Measurements from ENCODE around the gene CARHSP1. TPM values are rescaled to one million over a fixed set of nuclear protein-coding genes. Genes with fewer than 3 reads are reported as not detected.
"Not testable (repeated sequence)": the region's sequence is repeated elsewhere in the genome, so short reads cannot be mapped to it uniquely, and the experiment has no call there.

The CARHSP1 gene
- total and polyA plus RNA-seq, 7 experiments from 2014 or later = 24.9 to 123 (median 39.2) TPM

DNA sequence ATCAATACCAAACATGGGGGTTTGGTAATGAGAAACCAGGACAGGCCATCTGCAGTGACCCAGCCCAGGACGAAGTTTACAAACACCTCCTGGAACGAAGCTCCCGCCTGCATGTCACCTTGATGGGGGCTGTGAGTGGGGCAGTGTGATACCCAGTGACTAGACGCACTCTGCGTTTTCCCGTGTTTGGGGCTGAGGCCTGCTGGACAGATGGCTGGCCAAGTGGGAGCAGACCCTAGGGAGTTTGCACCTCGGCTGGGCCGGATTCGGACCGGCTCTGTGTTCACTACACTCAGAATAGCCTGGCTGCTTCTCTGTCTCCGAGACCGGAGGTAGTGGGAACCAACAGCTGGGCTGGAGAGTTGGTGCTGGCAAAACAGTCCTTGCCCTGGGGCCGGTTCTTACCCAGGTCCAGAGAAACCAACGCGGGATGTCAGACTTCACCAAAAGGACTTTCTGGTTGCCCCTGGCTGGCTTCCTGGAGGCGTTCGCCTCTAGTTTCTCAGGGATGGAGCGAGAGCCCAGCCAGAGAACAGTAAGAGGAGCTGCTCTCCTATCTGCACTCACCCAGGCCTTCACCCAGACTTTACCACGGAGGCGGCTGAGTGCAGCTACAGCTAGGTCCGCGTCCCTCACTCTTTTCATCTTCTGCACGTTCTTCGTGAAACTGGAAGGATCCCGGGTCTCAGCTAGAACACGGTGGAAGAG is 20.4 kb downstream of the CARHSP1 start:
- intact Hi-C loops (cut with micrococcal nuclease) = no loop called here
- H3K27me3 Mint-ChIP-seq = no peaks in the 10 kb centered on the region
- POLR2A ChIA-PET = no interaction called here
- CTCF ChIA-PET = no interaction called here
- peaks cover 0 to 17% (median 5%) of the 10 kb centered on the region in 5 donors for H3K36me3 Mint-ChIP-seq
- no peaks in the 10 kb centered on the region for H3K9me3 ChIP-seq (ENCODE audit: control insufficient read depth in 2 of 3, low read length in 3 of 3)
- ATAC-seq (no peak), DNase-seq (no peak)
- peak overlapping the region in 1 of 9 donors; percentile 13 for H3K27ac Mint-ChIP-seq
- no peak overlapping the region for H3K4me3 Mint-ChIP-seq
- H3K4me1 Mint-ChIP-seq = peaks cover 12 to 31% (median 26%) of the 10 kb centered on the region in 7 donors
- H3K27me3 ChIP-seq (ENCODE audit: control insufficient read depth in 2 of 2, insufficient read depth in 2 of 2, low read length in 2 of 2) = no peaks in the 10 kb centered on the region
- no peak overlapping the region for H3K27ac ChIP-seq (ENCODE audit: low read depth, low read length)
- no peak overlapping the region for H3K4me3 ChIP-seq (ENCODE audit: low read length)
- H3K4me1 ChIP-seq (ENCODE audit: control insufficient read depth in 2 of 2, insufficient read depth in 2 of 2, low read length in 2 of 2) = no peaks in the 10 kb centered on the region
- peaks cover 0 to 45% (median 7%) of the 10 kb centered on the region in 3 experiments for H3K36me3 ChIP-seq (ENCODE audit: control insufficient read depth in 2 of 3, insufficient read depth in 3 of 3, low read length in 3 of 3)
- H3K9me3 Mint-ChIP-seq = peaks cover 0 to 2% (median 0%) of the 10 kb centered on the region in 11 donors

- no peak for ATAC-seq
- H3K27me3 ChIP-seq (ENCODE audit: control insufficient read depth in 2 of 2, insufficient read depth in 2 of 2, low read length in 2 of 2) = no peaks in the 10 kb centered on the region
- H3K9me3 ChIP-seq (ENCODE audit: control insufficient read depth in 2 of 3, low read length in 3 of 3) = no peaks in the 10 kb centered on the region
- Mint-ChIP-seq H3K27ac (no peak overlapping the region), H3K27me3 (no peaks in the 10 kb centered on the region), H3K4me3 (no peak overlapping the region), H3K9me3 (peaks cover 0 to 2% (median 0%) of the 10 kb centered on the region in 11 donors), H3K4me1 (peaks cover 11 to 34% (median 26%) of the 10 kb centered on the region in 7 donors), H3K36me3 (peaks cover 0 to 17% (median 5%) of the 10 kb centered on the region in 5 donors)
- no peaks in the 10 kb centered on the region for H3K4me1 ChIP-seq (ENCODE audit: control insufficient read depth in 2 of 2, insufficient read depth in 2 of 2, low read length in 2 of 2)
- POLR2A ChIA-PET = no interaction called here
- intact Hi-C loops (cut with micrococcal nuclease) = no loop called here
- CTCF ChIA-PET = no interaction called here
- H3K36me3 ChIP-seq (ENCODE audit: control insufficient read depth in 2 of 3, insufficient read depth in 3 of 3, low read length in 3 of 3) = peaks cover 0 to 37% (median 7%) of the 10 kb centered on the region in 3 experiments
- no peak overlapping the region for H3K27ac ChIP-seq (ENCODE audit: low read depth, low read length)
- no peak overlapping the region for H3K4me3 ChIP-seq (ENCODE audit: low read length)
- DNase-seq = no peak
Measured at GRCh38 chr16:8847623-8848022, 21.2 kb downstream of the CARHSP1 start.

DNA sequence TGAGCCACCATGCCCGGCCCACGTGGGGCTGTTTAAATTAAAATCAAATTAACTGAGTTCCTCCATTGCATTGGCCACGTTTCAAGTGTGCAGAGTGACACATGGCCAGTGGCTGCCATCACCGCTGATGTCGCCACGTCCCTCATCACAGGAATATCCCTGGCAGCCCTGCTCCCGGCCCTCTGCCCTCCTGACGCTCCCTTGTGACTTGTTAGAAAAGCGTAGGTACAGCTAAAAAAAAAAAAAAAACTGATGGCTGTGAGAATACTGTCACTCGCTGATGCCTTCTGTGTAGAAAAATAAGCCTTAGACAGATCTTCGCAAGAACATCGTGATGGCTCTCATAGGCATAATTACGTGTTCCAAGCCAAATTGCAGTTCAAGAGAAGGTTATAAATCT is 21.7 kb downstream of the CARHSP1 start:
- Mint-ChIP-seq H3K9me3 (peaks cover 0 to 2% (median 0%) of the 10 kb centered on the region in 11 donors), H3K27me3 (no peaks in the 10 kb centered on the region), H3K4me3 (no peak overlapping the region), H3K27ac (peak overlapping the region in 1 of 9 donors; percentile 59), H3K4me1 (peaks cover 11 to 39% (median 26%) of the 10 kb centered on the region in 7 donors), H3K36me3 (peaks cover 0 to 17% (median 5%) of the 10 kb centered on the region in 5 donors)
- H3K9me3 ChIP-seq (ENCODE audit: control insufficient read depth in 2 of 3, low read length in 3 of 3) = no peaks in the 10 kb centered on the region
- no peak overlapping the region for H3K27ac ChIP-seq (ENCODE audit: low read depth, low read length)
- no peak for ATAC-seq
- intact Hi-C loops (cut with micrococcal nuclease) = no loop called here
- CTCF ChIA-PET = no interaction called here
- H3K4me1 ChIP-seq (ENCODE audit: control insufficient read depth in 2 of 2, insufficient read depth in 2 of 2, low read length in 2 of 2) = no peaks in the 10 kb centered on the region
- DNase-seq = no peak
- H3K36me3 ChIP-seq (ENCODE audit: control insufficient read depth in 2 of 3, insufficient read depth in 3 of 3, low read length in 3 of 3) = peaks cover 0 to 34% (median 7%) of the 10 kb centered on the region in 3 experiments
- POLR2A ChIA-PET = no interaction called here
- H3K27me3 ChIP-seq (ENCODE audit: control insufficient read depth in 2 of 2, insufficient read depth in 2 of 2, low read length in 2 of 2) = no peaks in the 10 kb centered on the region
- no peak overlapping the region for H3K4me3 ChIP-seq (ENCODE audit: low read length)

DNA sequence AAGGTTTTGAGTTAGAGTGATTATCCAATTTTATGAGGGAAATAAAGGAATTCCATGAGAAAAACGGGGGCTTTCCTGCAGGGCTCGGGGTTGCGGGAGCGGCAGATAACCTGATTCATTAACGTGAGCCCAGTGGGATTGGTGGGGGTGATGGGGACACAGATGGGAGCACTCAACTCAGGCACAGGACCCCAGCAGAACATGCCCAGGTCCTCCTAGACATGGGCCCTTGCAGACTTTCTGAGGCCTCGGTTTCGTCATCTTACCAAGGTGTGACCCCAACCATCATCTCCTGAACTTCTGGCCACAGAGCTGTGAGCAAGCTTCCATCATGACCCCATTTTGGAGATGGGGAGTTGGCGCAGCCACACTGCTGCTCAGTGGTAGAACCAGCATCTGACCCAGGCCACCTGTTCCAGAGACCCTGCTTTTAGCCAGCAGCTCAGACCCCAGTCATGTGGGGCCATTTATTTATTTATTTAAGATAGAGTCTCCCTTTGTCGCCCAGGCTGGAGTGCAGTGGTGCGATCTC is 22.3 kb downstream of the CARHSP1 start:
- no peak overlapping the region for H3K4me3 Mint-ChIP-seq
- no peaks in the 10 kb centered on the region for H3K9me3 ChIP-seq (ENCODE audit: control insufficient read depth in 2 of 3, low read length in 3 of 3)
- H3K27me3 ChIP-seq (ENCODE audit: control insufficient read depth in 2 of 2, insufficient read depth in 2 of 2, low read length in 2 of 2) = no peaks in the 10 kb centered on the region
- H3K36me3 ChIP-seq (ENCODE audit: control insufficient read depth in 2 of 3, insufficient read depth in 3 of 3, low read length in 3 of 3) = peaks cover 0 to 34% (median 3%) of the 10 kb centered on the region in 3 experiments
- intact Hi-C loops (cut with micrococcal nuclease) = no loop called here
- H3K27me3 Mint-ChIP-seq = no peaks in the 10 kb centered on the region
- no peaks in the 10 kb centered on the region for H3K4me1 ChIP-seq (ENCODE audit: control insufficient read depth in 2 of 2, insufficient read depth in 2 of 2, low read length in 2 of 2)
- H3K9me3 Mint-ChIP-seq = peaks cover 0 to 2% (median 0%) of the 10 kb centered on the region in 11 donors
- DNase-seq = no peak
- no peak overlapping the region for H3K27ac ChIP-seq (ENCODE audit: low read depth, low read length)
- no peak overlapping the region for H3K27ac Mint-ChIP-seq
- ChIA-PET POLR2A (no interaction called here), CTCF (no interaction called here)
- H3K4me1 Mint-ChIP-seq = peaks cover 11 to 43% (median 26%) of the 10 kb centered on the region in 7 donors
- H3K4me3 ChIP-seq (ENCODE audit: low read length) = no peak overlapping the region
- no peak for ATAC-seq
- peaks cover 0 to 16% (median 5%) of the 10 kb centered on the region in 5 donors for H3K36me3 Mint-ChIP-seq

GRCh38 chr16:8845699-8846298 is 23.0 kb downstream of the CARHSP1 start:
- H3K4me3 Mint-ChIP-seq = no peak overlapping the region
- intact Hi-C loops (cut with micrococcal nuclease) = no loop called here

DNA sequence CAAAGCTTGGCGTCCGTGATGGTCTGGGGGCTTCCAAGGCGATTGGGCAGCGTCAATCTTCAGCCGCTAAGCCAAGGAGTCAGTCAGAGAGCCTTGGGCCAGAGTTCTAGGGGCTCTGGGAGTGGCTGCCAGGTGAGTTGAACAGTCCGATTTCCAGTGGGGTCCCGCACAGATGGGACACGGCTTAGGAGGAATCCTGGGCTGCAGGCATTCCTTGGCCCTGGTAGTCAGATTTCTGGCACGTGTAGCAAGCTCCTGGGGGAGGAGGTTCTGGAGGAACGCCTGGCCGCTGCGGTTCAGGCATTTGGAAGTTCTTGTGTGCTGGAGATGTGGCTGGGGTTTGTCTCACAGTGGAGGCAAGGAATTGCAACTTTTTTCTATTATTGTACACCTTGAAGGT is 25.5 kb downstream of the CARHSP1 start:
- H3K36me3 Mint-ChIP-seq; ATAC-seq; DNase-seq; H3K27me3 ChIP-seq (ENCODE audit: control insufficient read depth in 2 of 2, insufficient read depth in 2 of 2, low read length in 2 of 2); H3K4me3 ChIP-seq (ENCODE audit: low read length); H3K9me3 Mint-ChIP-seq; CTCF ChIA-PET; H3K4me3 Mint-ChIP-seq; H3K9me3 ChIP-seq (ENCODE audit: control insufficient read depth in 2 of 3, low read length in 3 of 3); POLR2A ChIA-PET; H3K27me3 Mint-ChIP-seq; H3K4me1 ChIP-seq (ENCODE audit: control insufficient read depth in 2 of 2, insufficient read depth in 2 of 2, low read length in 2 of 2); intact Hi-C loops (cut with micrococcal nuclease); H3K27ac ChIP-seq (ENCODE audit: low read depth, low read length): not testable (repeated sequence)
- H3K4me1 Mint-ChIP-seq = peaks cover 5 to 33% (median 15%) of the 10 kb centered on the region in 7 donors
- peaks cover 0 to 11% (median 0%) of the 10 kb centered on the region in 3 experiments for H3K36me3 ChIP-seq (ENCODE audit: control insufficient read depth in 2 of 3, insufficient read depth in 3 of 3, low read length in 3 of 3)
- peak overlapping the region in 5 of 9 donors; percentile 24 to 82 (median 47) for H3K27ac Mint-ChIP-seq

More at GRCh38 chr16:8845699-8846298, 23.0 kb downstream of the CARHSP1 start:
- DNase-seq (no peak), ATAC-seq (no peak)
- CTCF ChIA-PET = interaction anchor here (0.6 kb wide), 1 partner anchor 1668 kb away, joined by 3 read pairs; no protein-coding TSS in a partner anchor
- Histone ChIP-seq H3K9me3 (ENCODE audit: control insufficient read depth in 2 of 3, low read length in 3 of 3) (no peaks in the 10 kb centered on the region), H3K27me3 (ENCODE audit: control insufficient read depth in 2 of 2, insufficient read depth in 2 of 2, low read length in 2 of 2) (no peaks in the 10 kb centered on the region), H3K4me1 (ENCODE audit: control insufficient read depth in 2 of 2, insufficient read depth in 2 of 2, low read length in 2 of 2) (no peaks in the 10 kb centered on the region), H3K36me3 (ENCODE audit: control insufficient read depth in 2 of 3, insufficient read depth in 3 of 3, low read length in 3 of 3) (peaks cover 0 to 34% (median 3%) of the 10 kb centered on the region in 3 experiments), H3K4me3 (ENCODE audit: low read length) (no peak overlapping the region), H3K27ac (ENCODE audit: low read depth, low read length) (no peak overlapping the region)
- H3K36me3 Mint-ChIP-seq = peaks cover 0 to 12% (median 4%) of the 10 kb centered on the region in 5 donors
- no peaks in the 10 kb centered on the region for H3K27me3 Mint-ChIP-seq
- POLR2A ChIA-PET = no interaction called here
- peaks cover 11 to 42% (median 21%) of the 10 kb centered on the region in 7 donors for H3K4me1 Mint-ChIP-seq
- H3K9me3 Mint-ChIP-seq = peaks cover 0 to 2% (median 0%) of the 10 kb centered on the region in 11 donors
- H3K27ac Mint-ChIP-seq = peak overlapping the region in 1 of 9 donors; percentile 19

All from naive thymus-derived CD4-positive, alpha-beta T cell (primary cell).